GM19099 (cell line): Measurements from ENCODE around the gene MBTPS2.

Source experiments
- POLR2A ChIP-seq: IDR thresholded peaks from 3 replicates; pipeline ENCODE4 v1.6.1; 2011; ENCODE audit warnings: low read depth; ENCODE audit not compliant: insufficient read length; ENCODE audit errors: extremely low read depth

The MBTPS2 gene

DNA sequence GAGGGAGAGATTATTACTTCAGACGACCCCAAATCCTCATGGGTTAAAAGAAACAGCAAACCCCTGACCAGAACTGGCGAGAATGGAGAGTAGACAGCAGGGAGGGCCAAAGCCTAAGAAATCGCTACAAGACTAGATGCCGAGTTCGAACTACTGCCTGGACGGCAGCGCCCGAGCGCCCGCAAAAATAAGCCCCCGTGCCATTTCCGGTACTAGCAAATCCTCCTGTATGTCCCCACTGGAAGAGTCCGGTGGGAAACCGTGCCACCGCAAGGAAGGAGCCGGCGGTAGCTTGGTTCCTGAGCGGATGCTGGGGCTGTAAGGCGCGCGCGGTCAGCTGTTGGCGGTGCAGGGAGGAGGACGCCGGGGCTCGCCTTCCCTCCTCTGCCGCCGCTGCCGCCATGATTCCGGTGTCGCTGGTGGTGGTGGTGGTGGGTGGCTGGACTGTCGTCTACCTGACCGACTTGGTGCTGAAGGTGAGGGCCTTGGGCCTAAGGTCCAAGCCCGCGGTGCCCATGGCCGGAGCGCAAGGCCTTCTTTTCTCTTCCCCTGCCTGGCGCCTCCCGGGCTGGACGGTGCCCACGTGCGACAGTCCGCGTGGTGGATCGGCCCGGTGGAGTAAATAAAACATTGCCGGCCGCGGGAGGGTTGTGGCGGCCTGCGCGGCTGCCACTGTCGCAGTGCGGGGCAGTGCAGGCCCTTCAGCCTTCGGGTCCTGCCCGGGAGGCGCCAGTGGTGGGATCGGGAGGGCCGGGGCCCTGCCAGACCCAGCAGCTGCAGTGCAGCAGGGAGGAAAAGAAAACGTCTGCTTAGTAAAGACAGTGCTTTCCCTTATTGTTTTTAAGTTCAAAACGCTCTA, at the start of gene MBTPS2:
Gene MBTPS2 (plus strand): TSS at position 284 of the 859 bp plus-strand sequence. CDS start 118 bp downstream, at position 402.
- peak; percentile 69 for TF ChIP-seq POLR2A

DNA sequence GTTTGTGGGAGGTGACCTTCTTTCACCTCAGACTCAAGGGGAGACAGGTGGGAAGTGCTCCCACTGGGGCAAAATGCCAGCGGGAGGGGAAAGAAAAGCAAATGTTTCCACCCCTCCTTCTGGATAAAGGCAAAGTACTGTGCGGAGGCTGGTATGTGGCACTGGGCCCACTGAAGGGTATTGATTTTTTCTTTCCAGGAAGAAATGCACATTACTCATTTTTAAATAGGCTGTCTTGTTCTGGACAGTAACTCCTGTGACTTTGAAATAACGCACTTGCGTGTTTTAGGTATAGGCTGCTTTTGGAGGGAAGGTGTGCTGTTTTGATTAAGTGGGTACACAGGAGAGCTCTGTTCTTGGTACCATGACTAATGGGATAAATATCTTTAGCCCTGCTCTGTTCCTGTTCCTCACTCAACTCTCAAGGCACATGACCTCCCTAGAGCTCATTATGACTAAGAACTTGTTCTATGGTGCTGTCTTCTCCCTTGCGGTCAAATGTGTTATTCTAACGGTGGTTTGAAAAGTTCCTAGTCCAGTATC, 40.7 kb upstream of the MBTPS2 start:
- no peak for TF ChIP-seq POLR2A

DNA sequence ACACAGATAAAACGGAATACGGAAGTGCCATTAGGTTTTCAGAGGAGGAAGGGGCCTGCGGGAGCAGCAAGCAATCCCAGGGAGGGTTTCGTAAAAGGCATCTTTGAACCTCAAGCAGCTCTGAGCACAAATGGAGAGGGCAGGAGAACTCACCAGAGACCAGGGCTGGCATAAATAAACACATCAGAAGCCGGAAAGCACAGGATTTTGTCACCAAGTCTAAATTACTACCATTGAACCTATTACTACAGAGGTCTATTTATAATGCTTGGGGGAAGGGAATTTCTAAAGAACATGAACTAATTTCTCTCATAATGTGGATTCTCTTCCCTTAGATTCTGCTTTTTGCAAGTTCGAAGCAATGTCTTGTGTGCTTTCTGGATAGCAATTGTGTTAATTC, 39.6 kb upstream of the MBTPS2 start:
- no peak for TF ChIP-seq POLR2A

DNA sequence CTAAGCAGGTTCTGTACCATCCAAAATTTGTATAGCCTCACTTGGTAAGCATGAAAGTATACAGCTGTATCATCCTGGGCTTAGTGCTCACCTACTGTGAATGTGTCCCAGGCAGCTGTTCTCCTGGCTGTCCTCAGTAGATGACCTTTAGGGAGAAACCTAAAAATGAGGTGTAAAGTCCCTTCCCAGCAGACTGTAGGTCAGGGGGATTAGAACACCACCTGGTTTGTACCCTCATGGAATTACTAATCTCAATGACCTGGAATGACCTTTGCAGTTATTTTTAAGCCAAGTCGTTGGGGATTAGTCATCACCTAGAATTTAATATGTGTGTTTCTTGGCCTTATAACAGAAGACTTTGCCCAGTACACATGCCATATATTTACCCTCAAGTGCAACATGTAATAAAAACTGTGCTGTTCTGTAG, 39.1 kb upstream of the MBTPS2 start:
- TF ChIP-seq POLR2A: no peak

DNA sequence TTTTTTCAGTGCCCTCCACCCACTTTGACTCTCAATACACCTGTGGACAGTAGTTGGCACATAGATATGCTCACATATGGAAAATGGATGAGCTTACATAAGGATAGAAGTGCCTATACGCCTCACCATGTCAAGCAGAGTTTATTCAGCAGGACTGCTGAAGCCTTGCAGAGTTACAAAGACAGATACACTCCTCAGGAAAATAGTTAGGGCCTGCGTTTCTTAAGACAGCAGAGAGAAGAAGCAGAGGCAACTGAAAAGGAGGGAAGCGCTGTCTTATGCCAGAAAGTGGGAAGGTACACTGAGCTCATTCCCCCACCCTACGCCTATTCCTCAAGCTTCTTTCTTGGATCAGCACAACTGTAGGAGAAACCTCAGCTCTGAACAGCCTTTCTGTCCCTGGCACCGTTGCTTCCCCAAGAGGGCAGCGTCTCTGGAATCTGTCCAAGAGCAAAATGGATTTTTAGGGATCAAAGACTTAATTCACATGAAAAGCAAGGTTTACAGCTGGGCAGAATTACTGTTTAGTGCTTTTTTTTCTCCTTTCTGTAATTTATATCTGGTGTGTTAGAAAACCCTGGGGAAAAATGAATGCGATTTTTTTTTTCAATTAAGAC, 37.3 kb upstream of the MBTPS2 start:
- TF ChIP-seq POLR2A: no peak

DNA sequence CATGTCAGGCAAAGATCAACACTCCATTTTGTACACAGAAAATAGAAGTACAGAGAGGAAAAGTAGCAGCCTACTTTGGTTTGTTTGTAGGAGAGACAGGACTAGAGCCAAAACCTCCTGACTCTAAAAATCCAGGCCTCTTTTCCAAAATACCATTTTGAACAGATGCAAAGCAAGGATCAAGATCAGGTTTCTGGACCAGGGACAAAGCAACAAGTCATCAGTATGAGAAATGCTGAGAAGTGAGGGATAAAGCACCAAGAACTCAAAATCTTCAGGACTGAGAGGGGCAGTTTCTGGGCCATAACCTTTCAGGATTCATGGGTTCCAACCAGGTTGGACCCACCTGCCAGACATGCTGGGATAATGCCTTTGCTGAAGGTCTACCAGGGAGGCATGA, 36.6 kb upstream of the MBTPS2 start:
- no peak for TF ChIP-seq POLR2A

DNA sequence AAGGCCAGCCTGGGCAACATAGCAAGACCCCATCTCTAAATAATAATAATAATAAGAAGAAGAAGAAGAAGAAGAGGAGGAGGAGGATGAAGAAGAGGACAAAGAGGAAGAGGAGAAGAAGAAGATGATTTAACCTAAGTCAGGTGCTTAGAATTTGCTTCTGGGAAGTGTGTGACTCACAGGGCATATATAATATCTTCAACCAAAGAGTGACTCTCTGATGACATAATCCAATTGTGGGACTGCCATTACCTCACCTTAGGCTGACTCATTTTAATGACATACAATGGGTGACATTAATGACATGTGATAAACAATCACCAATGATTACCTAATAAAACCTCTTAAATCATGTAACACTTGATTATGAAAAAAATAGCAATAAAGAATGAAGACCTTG, 32.7 kb upstream of the MBTPS2 start:
- TF ChIP-seq POLR2A: no peak

DNA sequence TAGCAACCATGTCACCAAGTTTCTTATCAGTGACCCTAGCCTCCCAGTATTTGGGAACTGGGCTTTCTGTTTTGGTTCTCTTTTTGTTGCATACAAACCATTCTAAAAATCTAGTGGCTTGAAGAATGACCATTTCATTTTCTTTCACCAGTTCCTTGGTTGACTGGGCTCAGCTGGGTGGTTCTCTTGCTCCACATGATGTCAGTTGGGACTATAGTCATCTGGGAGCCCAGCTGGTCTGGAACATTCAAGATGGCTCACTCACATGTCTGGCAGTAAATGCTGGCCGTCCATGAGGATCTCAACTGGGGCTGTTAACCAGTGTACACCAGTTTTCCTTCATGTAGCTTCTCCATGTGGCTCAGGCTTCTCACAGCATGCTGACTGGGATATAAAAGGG, 27.6 kb upstream of the MBTPS2 start:
- no peak for TF ChIP-seq POLR2A

DNA sequence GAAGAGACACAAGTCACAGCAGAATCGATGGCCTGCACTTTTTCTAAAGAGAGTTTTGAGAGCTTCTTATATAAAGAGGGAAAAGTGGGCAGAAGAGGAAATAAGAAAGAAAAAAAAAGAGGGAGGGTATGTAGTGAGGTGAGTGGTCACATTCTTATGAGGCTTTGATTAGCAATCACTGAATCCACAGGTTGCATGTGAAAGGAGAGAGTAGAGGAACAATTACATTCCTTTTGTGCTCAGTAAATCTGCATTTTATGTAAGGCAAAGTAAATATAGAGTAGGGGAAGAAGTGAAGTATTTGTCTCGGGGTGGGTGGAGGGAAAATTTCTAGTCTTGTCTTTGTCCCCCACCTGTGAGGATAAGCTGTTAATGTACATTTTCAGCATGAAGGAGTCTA, 26.8 kb upstream of the MBTPS2 start:
- no peak for TF ChIP-seq POLR2A

DNA sequence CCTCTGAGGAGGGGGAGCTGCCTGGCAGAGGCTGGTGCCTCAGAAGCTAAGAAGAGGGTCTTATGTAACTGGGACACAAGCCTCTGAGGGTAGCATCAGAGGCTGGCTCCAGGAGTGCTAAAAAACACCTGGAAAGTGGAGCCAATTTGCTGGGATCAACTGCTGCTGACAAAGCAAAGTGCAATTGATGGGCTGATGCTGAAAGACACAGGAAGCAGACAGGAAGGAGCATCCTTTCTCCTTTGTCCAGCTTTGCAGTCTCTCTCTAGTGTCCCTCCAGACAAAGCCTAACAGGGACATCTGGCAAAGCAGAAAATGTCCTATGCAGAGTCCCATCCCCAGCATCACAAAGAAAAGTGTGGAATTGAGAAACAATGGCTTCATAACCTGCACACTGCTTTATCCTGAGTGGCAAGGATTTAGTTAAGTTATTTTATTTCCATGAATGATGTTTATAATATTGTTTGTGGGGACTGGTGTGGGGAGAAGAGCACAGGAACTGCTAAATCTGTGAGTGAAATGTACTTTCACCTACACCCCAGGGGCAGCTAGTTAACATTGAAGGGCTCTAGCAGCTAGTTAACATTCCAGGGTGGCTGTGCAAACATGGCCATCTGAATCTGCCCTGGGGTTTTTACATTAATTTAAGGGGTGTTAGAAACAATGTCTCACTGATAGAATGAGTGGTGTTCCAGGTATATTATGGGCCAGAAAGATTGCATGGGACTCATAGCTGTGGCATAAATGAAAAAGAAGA, 25.6 kb upstream of the MBTPS2 start:
- no peak for TF ChIP-seq POLR2A

DNA sequence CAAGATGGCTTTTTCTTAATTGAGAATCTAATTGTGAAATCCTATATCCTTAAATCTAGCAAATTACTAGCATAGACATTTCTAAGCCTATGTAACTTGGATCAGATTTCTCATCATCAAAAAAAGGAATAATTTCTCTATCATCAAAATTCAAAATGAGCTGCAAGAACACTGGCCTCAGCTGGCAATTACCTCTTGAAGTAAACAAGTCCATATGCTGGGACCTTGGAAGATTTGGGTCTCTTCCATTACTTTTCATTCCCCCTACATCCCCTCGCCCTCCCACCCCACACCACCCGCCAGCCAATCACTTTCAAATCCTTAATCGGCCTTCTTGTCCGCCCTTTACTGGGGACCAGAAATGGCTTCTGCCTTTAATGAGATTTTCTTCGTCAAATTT, 23.3 kb upstream of the MBTPS2 start:
- no peak for TF ChIP-seq POLR2A

DNA sequence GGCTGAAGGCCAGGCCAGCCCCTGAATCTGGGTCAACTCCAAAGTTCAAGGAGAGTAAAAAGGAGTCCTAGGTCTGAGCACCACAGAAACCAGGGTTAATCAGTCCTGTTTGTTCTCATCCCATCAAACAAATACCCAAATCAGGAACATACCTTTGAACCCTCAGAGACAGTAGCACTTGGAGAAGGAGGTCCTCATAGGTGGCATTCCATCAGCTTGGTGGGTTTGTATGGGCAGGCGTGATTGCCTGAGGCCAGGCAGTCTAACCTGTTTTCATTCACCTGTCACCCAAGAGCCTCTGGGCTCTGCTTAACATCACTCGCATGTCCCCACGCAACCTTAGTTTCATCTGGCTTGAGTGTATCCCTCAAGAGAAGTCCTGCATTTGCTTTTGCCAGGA, 17.5 kb upstream of the MBTPS2 start:
- TF ChIP-seq POLR2A: no peak

DNA sequence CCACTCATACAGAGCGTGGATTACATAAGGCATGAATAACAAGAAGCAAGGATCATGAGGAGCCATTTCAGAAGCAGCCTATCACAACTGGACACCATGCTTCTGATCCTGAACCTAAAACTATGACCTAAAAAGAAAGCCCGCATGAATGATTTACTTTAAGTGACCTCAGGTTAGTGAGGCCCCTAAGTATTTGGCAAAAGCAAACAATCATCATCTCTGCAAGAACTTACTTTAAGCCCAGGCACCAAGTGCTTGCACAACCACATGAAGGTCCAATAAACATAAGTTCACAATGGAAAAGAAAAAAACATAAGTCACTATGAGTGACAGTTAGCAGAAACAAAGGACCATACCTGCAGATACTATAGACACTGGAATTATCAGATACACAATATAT, 7.9 kb upstream of the MBTPS2 start:
- TF ChIP-seq POLR2A: no peak

DNA sequence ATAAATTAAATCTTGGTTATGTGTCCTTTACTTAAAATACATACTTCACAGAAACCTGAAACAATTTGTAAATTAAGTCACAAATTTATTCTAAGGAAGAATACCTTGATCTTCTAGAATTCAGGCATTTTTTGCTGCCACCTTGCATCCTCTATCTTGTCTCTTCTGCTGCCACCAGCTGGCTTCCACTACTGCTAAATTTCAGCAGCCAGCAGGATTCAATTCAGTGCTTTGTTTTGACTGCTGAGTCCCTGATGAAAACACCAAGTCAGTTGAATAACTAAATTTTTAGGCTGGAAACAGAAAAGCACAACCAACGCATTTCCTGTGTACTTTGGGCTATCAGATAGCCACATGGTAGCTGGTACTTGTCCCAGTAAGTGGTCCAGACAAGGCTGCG, 2.4 kb upstream of the MBTPS2 start:
- no peak for TF ChIP-seq POLR2A

DNA sequence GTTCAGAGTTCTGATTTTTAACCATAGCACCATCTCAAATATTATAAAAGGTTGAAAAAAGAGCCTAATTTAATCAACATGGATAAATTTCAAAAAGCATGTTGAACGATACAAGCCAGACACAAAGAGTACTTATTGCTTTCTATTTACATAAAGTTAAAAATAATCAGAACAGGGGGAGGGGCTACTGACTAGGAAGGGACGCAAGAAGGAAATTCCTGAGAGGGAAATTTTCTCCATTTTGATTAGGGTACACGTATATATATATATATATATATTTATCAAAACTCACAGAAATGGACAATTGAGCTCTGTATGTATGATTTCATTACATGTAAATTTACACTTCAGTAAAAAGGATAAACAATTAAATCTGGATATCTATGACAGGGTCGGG, 482 bp upstream of the MBTPS2 start:
- TF ChIP-seq POLR2A: no peak
